Right lobe of liver (tissue), 6 donors: ENCODE data around the gene ANKLE2. TPM values are rescaled to one million over a fixed set of nuclear protein-coding genes. Genes with fewer than 3 reads are reported as not detected.
"Not testable (repeated sequence)": the region's sequence is repeated elsewhere in the genome, so short reads cannot be mapped to it uniquely, and the experiment has no call there.

ENCODE experiments used
- ATAC-seq, 4 donors: fragments of 200-7000 bp; cut with Tn5 transposase; one replicate each; pipeline ENCODE4 v1.9.1; 2020; ENCODE audit warnings: mild to moderate bottlenecking in 4 of 4, moderate library complexity in 4 of 4
- DNase-seq, 3 donors: peaks; one replicate each; pipeline ENCODE4 v3.0.0-alpha.2; 2020
- H3K27ac ChIP-seq, 3 donors: fragments of 200-600 bp; one replicate each; pipeline ENCODE4 v1.8.0; 2022
- H3K27me3 ChIP-seq, 2 donors: fragments of 200-600 bp; one replicate each; pipeline ENCODE4 v1.8.0; 2022
- H3K36me3 ChIP-seq, 4 donors: fragments of 200-600 bp; sonication (generic) in 1 of 4; one replicate each; pipeline versions ENCODE4 v1.5.1 to v1.8.0; 2017 to 2022; ENCODE audit warnings: control low read depth in 1 of 4
- H3K4me1 ChIP-seq, 4 donors: fragments of 200-600 bp; sonication (generic) in 1 of 4; one replicate each; pipeline versions ENCODE4 v1.5.1 to v1.8.0; 2017 to 2022; ENCODE audit warnings: control low read depth in 1 of 4
- H3K4me3 ChIP-seq, 3 donors: fragments of 200-600 bp; one replicate each; pipeline ENCODE4 v1.8.0; 2022
- H3K9me3 ChIP-seq, 4 donors: fragments of 200-600 bp; sonication (generic) in 1 of 4; one replicate each; pipeline versions ENCODE4 v1.5.1 to v1.8.0; 2017 to 2022; ENCODE audit warnings: control low read depth in 1 of 4
- POLR2A ChIP-seq: fragments of 450-650 bp; IDR thresholded peaks from one replicate; pipeline ENCODE4 v1.6.1; 2017; ENCODE audit warnings: antibody characterized with exemption, mild to moderate bottlenecking
- WGBS: methylation state at CpG from one replicate; pipeline ENCODE4 v1.1.6; 2018; ENCODE audit warnings: low coverage, low lambda C conversion rate; ENCODE audit not compliant: insufficient coverage; ENCODE audit errors: missing lambda C conversion rate; 5-methylcytosine and 5-hydroxymethylcytosine counted together
- intact Hi-C, 2 donors: fragments of 100-400 bp; cut with DNase I; formaldehyde crosslinking; loops; one replicate each; pipeline versions ENCODE4 v1.11.2 to v1.14.1; 2022
- long read RNA-seq: library from polyadenylated mRNA; unstranded; transcript quantifications from one replicate; pipeline ENCODE4 v2.0.0, GENCODE V29; 2019
- total RNA-seq, 6 experiments: library from RNA; depleted of rRNA in 2 of 6; stranded (reverse); fragments of >200 nt in 2 of 6; fragmentation: NEBNext Ultra II Directional in 3 of 6; extraction: Animal tissue kit (Norgen Biotek cat#: 25700) in 3 of 6; gene quantifications; one replicate each; pipeline versions ENCODE4 v1.1.0 to v1.2.4, GENCODE V29; 2016 to 2023
- TF ChIP-seq, protein P1 (sequence below), 4 donors: fragments of 200-600 bp in 3 of 4; fragments of 450-650 bp in 1 of 4; IDR thresholded peaks; one replicate each; pipeline versions ENCODE4 v1.5.1 to v1.8.0; 2016 to 2022; ENCODE audit warnings: antibody characterized with exemption in 4 of 4, mild to moderate bottlenecking in 2 of 4
- donor health status: DM: no; HTN: yes; CAD: no.
- donor health status: DM: no; HTN: no; CAD: no.
- donor health status: DM: no; HTN: no; CAD: no.
- donor health status: DM: no; HTN: yes; CAD: no.
- donor health status: DM: no; HTN: yes; CAD: no.

Gene ANKLE2
- 10 to 100 TPM; 13.9 to 25.1 (median 15.7) TPM for total RNA-seq
- long read RNA-seq, partial matches to known transcripts = 2 of 2 reads
- long read RNA-seq, other reads (novel, unspliced or antisense) = 0 of 2 reads

DNA sequence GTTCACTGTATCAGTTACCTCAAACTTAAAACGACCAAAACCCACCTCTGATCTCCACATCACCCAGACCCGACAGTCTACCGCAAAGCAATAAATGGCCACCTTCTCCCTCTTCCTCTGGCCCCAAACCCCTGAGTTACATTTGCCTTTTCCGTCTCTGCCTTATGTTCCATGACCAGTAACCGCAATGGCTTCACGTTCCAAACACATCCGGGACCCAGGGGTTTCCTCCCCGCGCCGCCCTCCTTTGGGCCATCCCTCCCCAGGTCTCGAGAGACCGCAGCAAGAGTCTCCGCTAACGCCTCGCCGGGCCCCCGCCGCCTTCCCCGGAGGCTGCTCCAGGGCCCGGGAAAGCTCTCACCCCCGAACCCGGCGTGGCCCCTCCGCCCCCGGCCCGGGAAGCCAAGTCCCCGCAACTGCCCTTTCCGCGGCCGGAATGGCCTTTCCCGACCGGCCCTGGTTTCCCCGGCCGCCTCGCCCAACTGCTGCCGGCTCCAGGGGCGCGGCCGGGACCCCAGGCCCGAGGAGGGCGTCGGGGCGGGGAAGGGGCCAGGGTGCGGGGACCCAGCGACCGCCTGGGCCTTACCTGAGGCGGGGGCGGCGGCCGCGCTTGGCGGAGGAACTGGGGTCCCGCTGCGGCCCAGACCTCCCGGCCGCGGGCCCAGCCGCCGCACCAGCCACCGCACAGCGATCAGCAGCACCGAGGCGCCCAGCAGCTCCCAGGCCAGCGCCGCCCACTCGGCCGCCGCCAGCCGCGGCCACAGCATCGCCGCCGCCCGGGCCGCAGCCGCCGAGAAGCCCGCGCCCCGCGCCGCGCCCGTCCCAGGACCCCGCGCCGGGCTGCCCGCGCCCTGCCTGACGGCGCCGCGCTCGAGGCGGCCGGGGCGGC is at the start of gene ANKLE2:
TSS of gene ANKLE2 (minus strand) at position 801 of the 889 bp plus-strand sequence. CDS start at position 767, 34 bp downstream.
- TF ChIP-seq, protein P1, sequence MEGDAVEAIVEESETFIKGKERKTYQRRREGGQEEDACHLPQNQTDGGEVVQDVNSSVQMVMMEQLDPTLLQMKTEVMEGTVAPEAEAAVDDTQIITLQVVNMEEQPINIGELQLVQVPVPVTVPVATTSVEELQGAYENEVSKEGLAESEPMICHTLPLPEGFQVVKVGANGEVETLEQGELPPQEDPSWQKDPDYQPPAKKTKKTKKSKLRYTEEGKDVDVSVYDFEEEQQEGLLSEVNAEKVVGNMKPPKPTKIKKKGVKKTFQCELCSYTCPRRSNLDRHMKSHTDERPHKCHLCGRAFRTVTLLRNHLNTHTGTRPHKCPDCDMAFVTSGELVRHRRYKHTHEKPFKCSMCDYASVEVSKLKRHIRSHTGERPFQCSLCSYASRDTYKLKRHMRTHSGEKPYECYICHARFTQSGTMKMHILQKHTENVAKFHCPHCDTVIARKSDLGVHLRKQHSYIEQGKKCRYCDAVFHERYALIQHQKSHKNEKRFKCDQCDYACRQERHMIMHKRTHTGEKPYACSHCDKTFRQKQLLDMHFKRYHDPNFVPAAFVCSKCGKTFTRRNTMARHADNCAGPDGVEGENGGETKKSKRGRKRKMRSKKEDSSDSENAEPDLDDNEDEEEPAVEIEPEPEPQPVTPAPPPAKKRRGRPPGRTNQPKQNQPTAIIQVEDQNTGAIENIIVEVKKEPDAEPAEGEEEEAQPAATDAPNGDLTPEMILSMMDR (IDR thresholded peaks at IDR 0.05) = no peak
- no peak for TF ChIP-seq POLR2A
- H3K4me1 ChIP-seq = peaks cover 0 to 6% (median 3%) of the 10 kb centered on the region in 4 donors
- H3K4me3 ChIP-seq = peak within 1 kb of the TSS; percentile 80 to 91 (median 81)
- no peaks in the 10 kb centered on the region for H3K27me3 ChIP-seq
- intact Hi-C loops = no loop called here
- H3K27ac ChIP-seq = peak within 1 kb of the TSS; percentile 80 to 88 (median 87)
- under 1% methylated on average over 38 of the region's 97 CpGs for WGBS
- ATAC-seq (peak; percentile 11 to 52 (median 44)), DNase-seq (peak; percentile 55 to 70 (median 61))
- no peaks in the 10 kb centered on the region for H3K36me3 ChIP-seq
- no peaks in the 10 kb centered on the region for H3K9me3 ChIP-seq

DNA sequence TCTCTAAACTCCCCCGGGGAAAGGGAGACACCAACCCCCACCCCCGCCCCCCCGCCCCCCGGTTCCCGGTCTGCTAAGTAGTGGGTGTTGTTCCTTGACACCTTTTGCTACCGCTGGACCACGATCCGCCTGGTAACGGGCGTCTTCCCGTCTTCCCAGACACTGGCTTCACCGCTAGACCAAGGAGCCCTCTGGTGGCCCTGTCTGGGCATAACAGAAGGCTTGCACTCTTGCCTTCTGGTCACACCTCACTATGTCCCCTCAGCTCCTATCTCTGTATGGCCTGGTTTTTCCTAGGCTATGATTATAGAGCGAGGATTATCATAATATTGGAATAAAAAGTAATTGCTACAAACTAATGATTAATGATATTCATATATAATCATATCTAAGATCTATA is 47.8 kb upstream of the ANKLE2 start:
- 63% methylated on average over 6 of the region's 13 CpGs for WGBS
- H3K36me3 ChIP-seq = peaks cover 0 to 59% (median 28%) of the 10 kb centered on the region in 4 donors
- H3K27ac ChIP-seq = not testable (repeated sequence)

DNA sequence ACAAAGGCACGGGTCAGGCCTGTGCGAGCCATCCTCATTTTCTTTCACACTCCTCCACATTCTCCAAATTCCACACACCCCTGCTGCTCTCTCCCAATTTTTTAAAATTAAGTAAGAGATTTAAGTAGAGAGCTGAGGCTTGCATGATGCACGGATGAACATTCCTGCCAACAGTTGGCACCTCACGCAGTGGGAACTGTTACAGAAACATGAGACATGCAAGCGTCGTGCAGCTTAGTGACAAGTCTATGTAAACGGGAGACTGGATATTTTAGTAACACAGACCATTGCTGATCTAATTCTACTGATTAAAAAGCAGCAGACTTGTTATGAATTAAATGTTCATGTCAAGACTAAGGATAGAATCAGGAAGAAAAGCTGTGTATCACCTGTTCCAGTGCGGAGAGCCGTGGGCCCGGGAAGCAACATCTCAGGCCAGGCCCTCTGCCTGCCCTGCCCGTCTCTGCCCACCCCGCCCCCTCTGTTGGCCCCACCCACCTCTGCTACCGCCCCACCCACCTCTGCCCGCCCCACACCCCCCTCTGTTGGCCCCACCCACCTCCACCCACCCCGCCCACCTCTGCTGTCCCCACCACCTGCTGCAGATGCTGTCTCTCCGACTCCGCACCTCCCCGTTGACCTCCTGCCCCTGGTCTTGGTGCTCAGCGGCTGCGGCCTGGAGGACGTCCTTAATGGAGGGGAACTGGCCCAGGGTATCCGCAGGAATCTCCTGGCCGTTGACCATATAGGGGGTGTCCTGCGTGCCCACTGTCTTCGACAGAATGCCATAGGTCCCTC is 45.9 kb upstream of the ANKLE2 start:
- Histone ChIP-seq H3K36me3 (peaks cover 0 to 61% (median 26%) of the 10 kb centered on the region in 4 donors), H3K9me3 (no peaks in the 10 kb centered on the region), H3K27me3 (no peaks in the 10 kb centered on the region), H3K27ac (no peak overlapping the region), H3K4me3 (no peak overlapping the region), H3K4me1 (no peaks in the 10 kb centered on the region)
- 91% methylated on average over 14 of the region's 25 CpGs for WGBS
- ATAC-seq = peak in 1 of 4 donors; percentile 14
- no peak for TF ChIP-seq POLR2A
- TF ChIP-seq, protein P1 (IDR thresholded peaks at IDR 0.05) = no peak
- intact Hi-C loops = no loop called here
- no peak for DNase-seq

More for the DNA sequence above, 47.8 kb upstream of the ANKLE2 start:
- H3K4me1 ChIP-seq, intact Hi-C loops, ATAC-seq, H3K4me3 ChIP-seq, DNase-seq, H3K27me3 ChIP-seq, H3K9me3 ChIP-seq: not testable (repeated sequence)
- TF ChIP-seq, protein P1 (IDR thresholded peaks at IDR 0.05) = peak; percentile 13 to 24 (median 23)

DNA sequence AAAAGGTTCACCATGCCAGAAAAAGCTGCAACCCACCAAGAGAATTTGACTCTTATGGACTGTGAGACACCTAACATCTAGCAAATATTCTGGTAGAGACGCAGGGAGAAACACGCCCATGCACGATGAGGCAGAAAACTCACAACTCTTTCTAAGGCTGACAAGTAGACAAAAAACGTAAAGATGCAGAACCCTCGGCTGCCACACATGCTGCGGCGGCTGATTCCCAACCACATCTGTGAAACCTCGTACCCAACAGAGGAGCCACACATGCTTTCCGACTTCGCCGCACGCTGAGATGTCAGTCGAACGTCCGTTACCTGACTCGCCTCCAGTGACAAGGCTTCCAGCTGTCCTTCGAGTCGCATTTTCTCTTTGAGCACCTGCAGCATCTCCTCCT is 45.2 kb upstream of the ANKLE2 start:
- TF ChIP-seq, protein P1 (IDR thresholded peaks at IDR 0.05) = no peak
- TF ChIP-seq POLR2A = no peak
- no peaks in the 10 kb centered on the region for H3K4me1 ChIP-seq
- H3K36me3 ChIP-seq = peaks cover 0 to 61% (median 25%) of the 10 kb centered on the region in 4 donors
- ATAC-seq = no peak
- H3K27me3 ChIP-seq = no peaks in the 10 kb centered on the region
- no peak for DNase-seq
- H3K9me3 ChIP-seq = no peaks in the 10 kb centered on the region
- 90% methylated on average over 6 of the region's 18 CpGs for WGBS
- no peak overlapping the region for H3K27ac ChIP-seq
- intact Hi-C loops = no loop called here
- no peak overlapping the region for H3K4me3 ChIP-seq
